ENCODE results near the gene CHDH.

Gene CHDH

DNA sequence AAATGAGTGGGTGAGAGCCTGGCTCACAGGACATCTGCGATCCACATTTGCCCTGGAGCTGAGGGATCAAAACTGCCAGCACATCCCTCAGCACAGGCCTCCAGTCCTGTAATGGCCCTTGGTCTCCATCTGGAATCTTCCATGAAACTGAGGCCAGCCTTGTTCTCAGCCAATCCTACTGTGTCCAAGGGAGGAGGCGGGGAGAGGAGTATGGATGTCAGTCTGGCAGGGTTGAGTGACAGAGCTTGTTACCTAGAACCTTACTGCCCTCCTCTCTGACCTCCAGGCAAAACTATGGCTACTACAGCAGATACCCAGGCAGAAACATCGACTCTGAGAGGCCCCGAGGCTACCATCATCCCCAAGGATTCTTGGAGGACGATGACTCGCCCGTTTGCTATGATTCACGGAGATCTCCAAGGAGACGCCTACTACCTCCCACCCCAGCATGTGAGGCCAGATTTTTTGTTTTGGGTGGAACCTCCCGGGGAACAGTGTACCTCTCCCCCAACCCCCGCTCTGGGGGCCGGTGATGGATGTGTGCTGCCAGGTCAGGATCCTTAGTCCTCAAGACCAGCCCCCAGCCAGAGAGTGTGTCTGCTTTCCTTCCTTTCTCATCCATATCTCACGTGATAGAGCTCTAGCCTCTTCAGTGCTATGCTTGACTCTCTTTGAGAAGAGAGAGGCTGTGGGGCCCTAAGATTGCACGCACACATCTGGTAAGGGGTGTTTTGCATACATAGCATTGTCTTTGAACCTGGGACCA, 41.3 kb downstream of the CHDH start:
- TF ChIP-seq ZNF274 (IDR thresholded peaks at IDR 0.05; ENCODE audit: low read depth, low read length): no peak
- H3K4me3 ChIP-seq (ENCODE audit: low read length): no peak overlapping the region

DNA sequence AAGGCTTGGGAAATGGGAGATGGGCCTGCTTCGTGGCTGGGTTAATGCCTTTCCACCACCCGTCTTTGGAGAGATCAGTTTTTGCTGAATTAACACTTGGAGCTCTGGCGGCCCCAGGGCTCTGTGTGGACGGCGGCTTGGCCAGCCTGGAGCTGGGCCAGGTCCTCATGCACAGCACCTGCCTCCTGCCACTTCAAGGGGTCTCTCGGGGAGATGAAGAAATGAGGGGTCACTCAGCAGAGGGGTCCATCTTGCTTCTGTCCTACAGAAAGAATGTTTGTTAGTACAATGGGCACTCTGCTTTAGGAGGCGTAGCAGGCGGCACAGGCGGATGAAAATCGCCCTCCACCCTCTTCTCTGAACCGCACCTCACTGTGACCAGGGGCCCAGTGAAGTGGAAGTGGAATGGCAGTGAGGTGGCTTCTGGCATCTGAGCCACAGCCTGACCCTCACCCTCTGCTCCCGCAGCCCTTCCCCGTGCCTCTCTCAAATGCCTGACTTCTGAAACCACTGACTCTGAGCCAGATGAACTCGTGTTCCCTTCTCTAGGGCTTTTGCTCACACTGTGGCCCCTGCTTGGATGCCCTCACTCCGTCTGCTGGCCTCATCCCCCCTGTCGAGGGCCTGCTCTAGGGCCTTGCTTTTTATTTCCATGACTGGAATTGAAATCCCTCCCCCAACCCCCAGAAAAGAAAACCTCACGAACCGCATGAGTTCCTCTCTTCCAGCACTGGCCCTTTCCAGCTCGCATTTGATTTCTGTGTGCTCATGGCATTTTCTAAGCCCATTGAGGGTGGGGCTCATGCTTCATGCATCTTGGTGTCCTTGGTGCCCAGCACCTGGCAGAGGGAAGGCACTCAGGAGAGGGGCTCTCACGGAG, 42.2 kb downstream of the CHDH start:
- no peak for TF ChIP-seq ZNF274 (IDR thresholded peaks at IDR 0.05; ENCODE audit: low read depth, low read length)
- H3K4me3 ChIP-seq (ENCODE audit: low read length): no peak overlapping the region

DNA sequence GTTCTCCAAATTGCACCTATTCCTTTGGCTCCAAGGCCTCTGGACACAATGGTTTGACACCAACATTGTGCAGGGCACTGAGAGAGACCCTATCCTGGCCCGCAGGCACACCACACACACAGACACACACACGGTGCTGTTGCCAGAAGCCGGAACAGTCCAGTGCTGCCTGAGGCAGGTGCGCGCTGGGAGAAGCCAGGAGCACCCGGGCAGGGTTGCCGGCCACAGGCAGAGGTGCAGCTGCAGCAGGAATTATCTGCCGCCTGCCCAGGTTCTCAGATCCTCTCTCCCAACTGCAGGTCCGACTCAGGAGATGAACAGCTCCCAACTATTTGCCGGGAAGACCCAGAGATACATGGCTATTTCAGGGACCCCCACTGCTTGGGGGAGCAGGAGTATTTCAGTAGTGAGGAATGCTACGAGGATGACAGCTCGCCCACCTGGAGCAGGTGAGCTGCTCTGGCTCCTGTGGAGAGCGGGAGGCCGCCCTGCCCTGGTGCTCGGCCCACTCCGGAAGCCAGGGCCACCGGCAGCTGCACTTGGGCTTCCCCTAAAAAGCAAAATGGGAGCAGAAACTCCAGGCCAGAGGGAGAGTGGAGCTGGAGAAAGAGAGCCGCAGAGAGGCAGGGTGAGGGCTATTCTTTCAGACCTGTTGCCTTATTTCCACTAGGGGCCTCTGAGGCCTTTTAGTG, 42.9 kb downstream of the CHDH start:
- no peak overlapping the region for H3K4me3 ChIP-seq (ENCODE audit: low read length)

DNA sequence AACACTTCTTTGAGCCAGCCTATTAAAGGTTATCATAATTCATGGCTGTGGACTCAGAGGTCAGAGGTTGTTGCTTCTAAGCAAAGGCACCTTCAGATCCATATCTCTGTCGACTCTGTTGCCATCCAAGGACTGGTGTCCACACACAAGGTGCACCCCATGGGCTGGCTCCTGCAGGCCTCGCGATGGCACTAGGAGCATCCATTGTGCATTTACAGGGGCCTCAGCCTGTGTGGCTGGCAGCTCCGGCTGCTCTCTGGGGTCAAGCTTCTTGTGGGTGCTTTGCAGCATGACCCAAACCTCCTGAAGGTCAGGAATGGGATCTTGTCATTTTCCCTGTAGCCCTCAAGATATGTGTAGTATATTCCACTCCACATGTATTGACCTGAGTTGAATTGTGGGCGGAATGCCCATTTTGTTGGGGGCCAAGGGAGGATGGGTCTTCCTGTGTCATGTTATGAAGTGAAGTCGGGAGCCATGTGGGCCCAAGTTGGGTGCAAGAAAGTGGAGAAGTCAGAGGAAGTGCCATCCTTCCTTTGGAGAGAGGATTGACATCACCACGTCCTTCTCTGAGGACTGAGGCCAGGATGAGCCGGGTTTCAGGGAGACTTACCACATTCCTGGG, 43.9 kb downstream of the CHDH start:
- H3K4me3 ChIP-seq (ENCODE audit: low read length): no peak overlapping the region
- TF ChIP-seq ZNF274 (IDR thresholded peaks at IDR 0.05; ENCODE audit: low read depth, low read length): no peak

More for the DNA sequence above, 42.9 kb downstream of the CHDH start:
- no peak for TF ChIP-seq ZNF274 (IDR thresholded peaks at IDR 0.05; ENCODE audit: low read depth, low read length)

DNA sequence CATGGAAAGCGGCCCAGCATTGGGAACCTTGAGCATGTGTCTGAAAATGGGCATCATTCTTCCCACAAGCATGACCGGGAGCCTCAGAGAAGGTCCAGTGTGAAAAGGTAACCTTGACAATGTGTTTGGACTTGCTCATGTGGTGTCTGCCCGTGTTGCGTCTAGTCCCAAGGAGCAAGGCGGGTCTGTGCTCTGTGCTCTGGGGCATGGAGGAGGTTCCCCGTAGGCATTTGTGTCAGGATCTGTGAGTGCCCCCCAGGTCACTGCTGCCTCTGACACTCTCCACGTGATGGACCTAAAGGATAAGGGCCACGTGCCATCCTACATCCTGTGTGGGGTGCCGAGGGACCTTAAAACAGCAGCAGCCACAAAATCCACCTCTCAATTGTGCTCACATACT, 44.9 kb downstream of the CHDH start:
- H3K4me3 ChIP-seq (ENCODE audit: low read length): no peak overlapping the region
- no peak for TF ChIP-seq ZNF274 (IDR thresholded peaks at IDR 0.05; ENCODE audit: low read depth, low read length)

DNA sequence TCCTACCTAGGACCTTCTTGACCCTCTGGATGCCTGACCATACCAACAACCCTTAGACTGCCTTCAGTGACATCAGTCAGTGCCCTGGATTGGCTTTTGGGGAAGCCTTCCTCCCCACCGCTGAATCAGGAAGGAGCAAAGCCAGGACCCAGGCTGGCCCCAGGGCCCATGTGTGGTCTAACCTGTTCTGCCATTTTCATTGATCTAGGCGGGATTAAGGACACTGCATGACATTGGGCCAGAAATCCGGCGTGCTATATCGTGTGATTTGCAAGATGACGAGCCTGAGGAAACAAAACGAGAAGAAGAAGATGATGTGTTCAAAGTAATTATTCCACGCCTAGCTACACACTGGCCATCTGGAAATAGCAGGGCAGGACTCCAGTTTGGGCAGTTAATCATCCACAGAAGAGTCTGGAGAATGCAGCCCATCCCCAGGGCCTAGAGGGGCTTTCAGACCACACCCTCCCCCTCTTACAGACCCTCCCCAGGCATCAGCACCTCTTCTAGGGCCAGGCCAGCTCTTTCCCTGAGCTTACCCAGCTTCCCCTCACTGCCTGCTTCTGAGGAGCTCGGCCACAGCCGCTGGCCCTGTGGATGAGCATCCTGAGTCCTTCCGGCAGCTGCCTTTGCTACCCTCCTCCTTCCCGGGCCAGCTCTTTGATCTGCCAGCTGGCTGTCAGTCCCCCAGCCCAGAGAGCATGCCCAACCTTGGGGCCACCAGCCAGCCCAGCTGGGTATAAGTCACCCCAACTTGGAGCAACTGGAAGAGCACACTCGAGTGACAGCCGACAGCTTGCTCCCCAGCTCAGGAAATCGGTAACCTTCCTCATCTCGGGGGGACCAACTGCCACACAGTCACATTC, 45.9 kb downstream of the CHDH start:
- no peak overlapping the region for H3K4me3 ChIP-seq (ENCODE audit: low read length)
- TF ChIP-seq ZNF274 (IDR thresholded peaks at IDR 0.05; ENCODE audit: low read depth, low read length): no peak

DNA sequence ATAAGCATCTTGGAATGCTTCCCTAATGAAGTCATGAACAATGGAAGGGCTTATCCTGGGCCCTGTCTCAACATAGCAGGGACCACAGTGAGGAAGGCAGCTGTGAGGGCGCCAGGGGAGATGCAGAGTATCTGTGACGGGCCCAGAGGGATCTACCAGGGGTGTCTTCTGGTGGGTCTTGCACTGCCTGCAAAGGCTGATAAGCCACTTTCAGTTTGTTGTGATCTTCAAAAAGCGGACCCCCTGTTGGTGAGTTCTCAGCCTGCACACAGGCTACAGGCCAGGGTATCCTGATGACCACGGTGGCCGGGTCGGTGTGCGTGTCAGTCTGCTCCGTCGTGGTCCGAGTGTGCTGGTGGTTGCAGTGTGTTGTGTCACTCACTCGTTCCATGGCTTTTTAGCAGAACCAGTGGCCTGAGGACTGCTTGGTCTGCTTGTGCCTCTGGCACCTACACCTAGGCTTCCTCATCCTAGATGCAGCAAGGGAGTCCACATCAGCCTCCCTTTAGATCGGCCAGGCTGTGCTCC, 46.8 kb downstream of the CHDH start:
- no peak overlapping the region for H3K4me3 ChIP-seq (ENCODE audit: low read length)
- no peak for TF ChIP-seq ZNF274 (IDR thresholded peaks at IDR 0.05; ENCODE audit: low read depth, low read length)

DNA sequence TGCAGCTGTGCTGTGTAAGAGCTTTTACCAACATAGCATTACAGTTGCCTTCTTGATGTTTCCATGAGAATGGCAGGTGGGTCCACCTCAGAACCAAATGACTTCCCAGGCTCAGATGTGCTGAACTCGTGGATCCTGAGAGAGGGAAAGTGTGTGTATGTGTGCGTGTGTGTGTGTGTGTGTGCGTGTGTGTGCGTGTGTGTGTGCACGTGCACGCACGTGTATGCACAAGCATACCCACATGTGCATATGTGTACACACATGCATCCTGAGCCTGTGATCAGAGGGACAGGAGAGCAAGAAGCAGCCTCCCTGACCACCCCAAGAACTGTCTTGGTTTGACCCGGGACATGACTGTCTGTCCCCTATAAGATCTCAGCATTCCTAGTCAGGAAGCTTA, 48.1 kb downstream of the CHDH start:
- H3K4me3 ChIP-seq (ENCODE audit: low read length): no peak overlapping the region
- no peak for TF ChIP-seq ZNF274 (IDR thresholded peaks at IDR 0.05; ENCODE audit: low read depth, low read length)

DNA sequence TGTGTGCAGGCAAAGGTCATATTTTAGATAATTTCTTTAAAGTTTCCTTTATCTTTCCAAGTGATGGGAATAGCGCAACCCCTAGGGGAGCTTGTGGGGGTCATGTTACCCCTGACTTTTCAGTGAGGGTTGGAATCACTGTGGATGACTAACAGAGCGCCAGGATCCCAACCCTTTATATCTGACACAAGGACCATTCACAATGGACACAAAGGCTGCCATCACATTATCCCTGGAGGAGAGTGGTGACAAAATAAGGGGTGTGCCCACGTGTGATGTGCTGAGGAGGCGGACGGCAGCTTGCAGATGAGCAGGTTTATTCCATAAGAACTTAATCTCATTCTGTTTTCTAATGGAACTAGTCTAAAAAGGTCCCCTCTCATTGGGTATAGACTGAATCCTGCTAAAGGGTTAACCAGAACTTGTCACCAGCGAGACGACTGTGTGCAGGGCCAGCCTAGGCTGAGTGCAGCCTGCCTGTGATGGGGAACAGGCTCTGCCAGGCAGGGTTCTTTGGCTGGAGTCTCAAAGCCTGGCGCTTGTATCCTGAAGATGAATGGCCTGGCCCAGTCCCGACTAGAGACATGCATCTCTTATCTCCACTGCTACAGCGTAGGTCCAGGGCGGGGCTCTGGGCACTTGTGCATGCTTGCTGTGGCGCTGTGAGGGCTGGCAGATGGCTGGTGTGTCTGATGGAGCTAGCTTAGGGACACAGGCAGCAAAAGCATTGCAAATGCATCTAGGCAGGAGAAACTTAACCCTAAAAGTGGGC, 50.2 kb downstream of the CHDH start:
- no peak overlapping the region for H3K4me3 ChIP-seq (ENCODE audit: low read length)
- no peak for TF ChIP-seq ZNF274 (IDR thresholded peaks at IDR 0.05; ENCODE audit: low read depth, low read length)

DNA sequence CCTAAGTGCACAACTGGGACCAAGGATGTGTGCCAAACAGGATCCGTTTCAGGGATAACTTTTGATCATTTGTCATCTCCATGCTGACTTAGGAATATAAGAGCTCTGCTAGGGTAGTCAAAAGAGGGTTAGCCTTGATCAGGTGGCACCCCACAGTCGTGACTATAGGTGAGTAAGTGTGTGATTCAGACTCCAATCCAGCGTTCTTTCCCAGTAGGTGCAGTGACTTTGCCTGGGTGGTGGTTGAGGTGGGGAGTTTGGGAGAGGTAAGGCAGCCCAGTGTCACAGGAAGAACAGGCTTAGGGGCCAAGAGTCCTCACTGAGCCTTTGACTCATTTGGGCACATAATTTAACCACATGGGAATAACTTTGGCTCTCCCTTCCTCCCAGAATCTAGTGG, 51.0 kb downstream of the CHDH start:
- TF ChIP-seq ZNF274 (IDR thresholded peaks at IDR 0.05; ENCODE audit: low read depth, low read length): no peak
- no peak overlapping the region for H3K4me3 ChIP-seq (ENCODE audit: low read length)

DNA sequence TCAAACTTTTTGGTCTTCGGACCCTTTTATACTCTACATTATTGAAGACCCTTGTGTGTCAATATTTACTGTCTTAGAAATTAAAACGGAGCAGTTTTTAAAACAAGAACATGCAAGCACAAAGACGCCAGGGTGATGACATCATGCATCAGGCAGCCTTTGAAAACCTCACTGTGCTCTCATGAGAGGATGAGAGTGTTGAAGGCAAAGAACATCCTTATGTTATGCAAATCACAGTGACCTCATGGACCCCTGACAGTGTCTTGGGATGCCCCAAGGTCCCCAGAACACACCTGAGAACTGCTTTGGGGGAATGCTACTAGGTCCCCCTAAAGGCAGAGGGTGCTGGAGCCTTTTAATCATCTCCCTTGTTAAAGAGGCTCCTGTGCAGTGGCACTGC, 51.6 kb downstream of the CHDH start:
- no peak for TF ChIP-seq ZNF274 (IDR thresholded peaks at IDR 0.05; ENCODE audit: low read depth, low read length)
- H3K4me3 ChIP-seq (ENCODE audit: low read length): no peak overlapping the region

DNA sequence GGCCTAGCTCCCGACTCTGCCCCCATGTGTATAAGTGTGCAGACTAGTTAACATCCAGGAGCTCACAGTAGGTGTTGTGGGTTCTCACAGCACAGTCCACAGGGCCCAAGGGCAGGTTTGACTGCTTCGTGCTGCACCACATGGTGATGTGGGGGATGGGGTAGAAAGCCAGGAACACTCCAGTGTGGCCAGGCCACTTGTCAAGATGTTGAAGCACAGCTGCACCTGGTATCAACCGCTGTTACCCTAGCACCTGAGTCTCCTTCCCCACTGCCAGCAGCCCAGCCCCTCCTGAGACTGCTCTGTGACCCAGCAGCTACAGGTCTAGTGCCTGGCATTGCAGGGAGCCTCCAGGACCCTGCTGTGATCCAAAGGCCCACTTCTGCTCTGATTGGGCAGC, 53.4 kb downstream of the CHDH start:
- no peak overlapping the region for H3K4me3 ChIP-seq (ENCODE audit: low read length)
- TF ChIP-seq ZNF274 (IDR thresholded peaks at IDR 0.05; ENCODE audit: low read depth, low read length): no peak
